D721Med (cell line): ENCODE results near the gene PI4KA.

Source experiments
- DNase-seq: peaks from one replicate; pipeline ENCODE4 v3.0.0; 2011; ENCODE audit warnings: low spot score; ENCODE audit not compliant: insufficient read length
- FAIRE-seq: peaks from 2 replicates; lab custom pipeline; 2011; peaks lifted over from hg19 to GRCh38; lab: Jason Lieb, UNC
- TF ChIP-seq, protein P1 (sequence below): IDR thresholded peaks from 2 replicates; pipeline ENCODE4 v1.5.1; 2012; ENCODE audit warnings: mild to moderate bottlenecking, control low read depth; ENCODE audit not compliant: insufficient read depth; ENCODE audit errors: missing control alignments

Gene PI4KA

DNA sequence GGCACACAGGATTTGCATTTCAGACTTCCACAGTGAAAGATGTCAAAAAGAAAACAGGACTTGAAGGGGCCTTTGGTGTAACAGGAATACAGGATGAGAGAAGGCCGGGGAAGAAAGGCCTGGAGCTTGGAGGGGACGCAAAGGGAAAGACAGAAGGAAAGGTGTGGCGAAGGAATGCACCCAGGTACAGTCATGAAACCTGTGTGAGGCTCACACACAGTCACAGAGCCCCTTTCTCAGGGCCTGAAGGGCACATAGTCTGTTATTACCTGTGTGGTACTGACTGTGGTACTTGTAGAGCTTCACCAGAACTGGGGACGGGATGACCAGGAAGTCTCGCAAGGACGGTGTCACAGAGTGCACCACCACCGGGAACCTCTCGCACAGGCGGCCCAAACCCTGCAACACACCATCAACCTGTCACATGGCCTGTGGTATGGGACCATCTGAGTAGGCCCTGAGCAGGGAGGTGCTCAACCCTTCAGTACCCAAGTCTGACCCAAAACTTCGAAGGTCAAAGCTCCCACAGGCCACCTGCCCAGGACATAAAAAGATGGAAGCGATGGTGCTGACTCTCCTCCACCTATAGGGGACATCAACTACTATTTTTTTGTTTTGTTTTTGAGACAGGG, 55.6 kb downstream of the PI4KA start:
- FAIRE-seq (no peak), DNase-seq (no peak)
- TF ChIP-seq, protein P1, sequence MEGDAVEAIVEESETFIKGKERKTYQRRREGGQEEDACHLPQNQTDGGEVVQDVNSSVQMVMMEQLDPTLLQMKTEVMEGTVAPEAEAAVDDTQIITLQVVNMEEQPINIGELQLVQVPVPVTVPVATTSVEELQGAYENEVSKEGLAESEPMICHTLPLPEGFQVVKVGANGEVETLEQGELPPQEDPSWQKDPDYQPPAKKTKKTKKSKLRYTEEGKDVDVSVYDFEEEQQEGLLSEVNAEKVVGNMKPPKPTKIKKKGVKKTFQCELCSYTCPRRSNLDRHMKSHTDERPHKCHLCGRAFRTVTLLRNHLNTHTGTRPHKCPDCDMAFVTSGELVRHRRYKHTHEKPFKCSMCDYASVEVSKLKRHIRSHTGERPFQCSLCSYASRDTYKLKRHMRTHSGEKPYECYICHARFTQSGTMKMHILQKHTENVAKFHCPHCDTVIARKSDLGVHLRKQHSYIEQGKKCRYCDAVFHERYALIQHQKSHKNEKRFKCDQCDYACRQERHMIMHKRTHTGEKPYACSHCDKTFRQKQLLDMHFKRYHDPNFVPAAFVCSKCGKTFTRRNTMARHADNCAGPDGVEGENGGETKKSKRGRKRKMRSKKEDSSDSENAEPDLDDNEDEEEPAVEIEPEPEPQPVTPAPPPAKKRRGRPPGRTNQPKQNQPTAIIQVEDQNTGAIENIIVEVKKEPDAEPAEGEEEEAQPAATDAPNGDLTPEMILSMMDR = no peak

DNA sequence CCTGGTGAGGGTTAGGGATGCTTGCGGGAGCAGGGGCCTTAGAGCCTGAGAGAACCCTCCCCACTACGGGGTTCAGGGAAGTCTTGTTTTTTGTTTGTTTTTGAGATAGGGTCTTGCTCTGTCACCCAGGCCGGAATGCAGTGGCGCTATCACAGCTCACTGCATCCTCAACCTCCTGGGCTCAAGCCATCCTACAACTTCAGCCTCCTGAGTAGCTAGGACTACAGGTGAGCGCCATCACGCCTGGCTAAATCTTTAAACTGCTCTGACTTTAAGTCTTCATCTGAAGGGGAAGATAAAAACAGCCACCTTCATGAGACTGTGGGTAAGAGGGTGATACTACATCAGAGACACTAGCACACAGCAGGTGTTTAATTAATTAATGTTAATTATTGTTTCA, 56.2 kb downstream of the PI4KA start:
- TF ChIP-seq, protein P1 = no peak
- no peak for FAIRE-seq
- DNase-seq = no peak

DNA sequence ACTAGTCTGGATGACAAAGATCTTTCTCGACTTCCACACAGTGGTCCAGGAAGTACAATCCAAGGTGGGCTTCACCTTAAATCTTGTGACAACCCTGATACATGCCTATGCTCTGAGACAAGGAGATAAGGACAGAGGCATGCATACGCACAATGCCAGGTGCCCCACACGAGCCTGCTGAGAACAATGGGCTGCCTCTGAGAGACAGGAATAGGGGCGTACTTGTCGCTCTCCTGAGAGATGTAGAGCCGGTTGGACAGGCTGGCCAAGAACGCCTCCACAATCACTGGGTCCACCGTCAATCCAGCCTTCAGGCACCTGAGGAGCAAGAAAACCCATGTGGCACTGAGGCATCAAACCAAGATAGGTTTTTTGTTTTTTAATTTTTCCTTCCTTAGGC, 59.2 kb downstream of the PI4KA start:
- TF ChIP-seq, protein P1 = no peak
- DNase-seq (no peak), FAIRE-seq (no peak)

DNA sequence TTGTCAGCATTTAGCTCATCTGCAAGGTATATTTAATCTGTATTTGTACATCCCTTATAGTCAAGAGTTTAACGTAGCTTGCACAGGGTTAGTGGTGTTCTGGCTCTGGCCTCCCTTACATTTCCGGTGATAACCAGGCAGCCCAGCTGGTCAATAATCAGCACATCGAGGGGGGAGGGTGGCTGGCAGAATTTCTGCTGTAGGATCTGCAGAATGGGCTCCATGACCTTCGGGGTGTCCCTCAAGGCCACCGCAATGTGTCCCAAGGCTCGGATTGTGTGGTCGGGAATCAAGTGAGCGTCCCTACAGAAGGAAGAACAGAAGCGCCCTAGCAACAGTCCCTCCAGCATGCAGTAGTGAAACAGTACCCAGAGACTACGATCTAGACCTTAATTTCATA, 59.6 kb downstream of the PI4KA start:
- TF ChIP-seq, protein P1 = no peak
- no peak for DNase-seq
- no peak for FAIRE-seq

DNA sequence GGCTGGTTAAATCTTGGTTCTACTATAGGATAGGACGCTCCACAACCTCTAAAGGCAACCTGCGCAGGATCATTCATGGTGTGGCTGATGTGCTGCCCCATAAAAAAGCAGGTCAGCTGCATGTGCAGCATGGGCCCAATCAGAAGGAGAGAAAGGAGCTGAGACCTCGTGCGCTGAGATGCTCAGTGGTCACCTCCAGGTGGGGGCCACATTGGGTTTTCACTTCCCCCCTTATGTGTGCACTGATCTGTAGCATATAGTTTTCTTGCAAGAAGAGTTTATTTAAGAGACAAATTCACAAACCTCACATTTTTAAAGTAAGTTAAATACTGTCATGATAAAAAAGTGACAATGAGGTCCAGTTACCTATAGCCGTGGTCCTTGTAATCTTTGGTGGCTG, 60.4 kb downstream of the PI4KA start:
- FAIRE-seq (no peak), DNase-seq (no peak)
- TF ChIP-seq, protein P1 = no peak

DNA sequence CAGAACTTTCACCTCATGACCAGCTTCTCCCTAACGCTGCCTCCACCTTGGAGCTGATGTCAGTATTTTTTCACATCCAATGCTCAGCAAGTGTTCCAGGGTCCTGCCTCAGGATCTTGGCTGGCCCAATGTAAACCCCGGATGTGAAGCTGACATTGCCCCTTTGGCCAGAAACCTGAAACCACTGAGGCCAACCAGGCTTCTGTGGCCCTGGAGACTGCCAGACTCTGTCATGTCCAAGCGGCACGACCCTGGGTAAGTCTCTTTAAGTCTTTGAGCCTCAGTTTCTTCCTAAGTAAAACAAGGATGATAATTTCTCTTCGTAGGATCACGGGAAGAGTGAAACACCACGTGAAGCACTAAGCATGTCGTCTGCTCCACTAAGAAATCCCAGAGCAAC, 61.9 kb downstream of the PI4KA start:
- FAIRE-seq = no peak
- DNase-seq = no peak
- TF ChIP-seq, protein P1 = no peak

DNA sequence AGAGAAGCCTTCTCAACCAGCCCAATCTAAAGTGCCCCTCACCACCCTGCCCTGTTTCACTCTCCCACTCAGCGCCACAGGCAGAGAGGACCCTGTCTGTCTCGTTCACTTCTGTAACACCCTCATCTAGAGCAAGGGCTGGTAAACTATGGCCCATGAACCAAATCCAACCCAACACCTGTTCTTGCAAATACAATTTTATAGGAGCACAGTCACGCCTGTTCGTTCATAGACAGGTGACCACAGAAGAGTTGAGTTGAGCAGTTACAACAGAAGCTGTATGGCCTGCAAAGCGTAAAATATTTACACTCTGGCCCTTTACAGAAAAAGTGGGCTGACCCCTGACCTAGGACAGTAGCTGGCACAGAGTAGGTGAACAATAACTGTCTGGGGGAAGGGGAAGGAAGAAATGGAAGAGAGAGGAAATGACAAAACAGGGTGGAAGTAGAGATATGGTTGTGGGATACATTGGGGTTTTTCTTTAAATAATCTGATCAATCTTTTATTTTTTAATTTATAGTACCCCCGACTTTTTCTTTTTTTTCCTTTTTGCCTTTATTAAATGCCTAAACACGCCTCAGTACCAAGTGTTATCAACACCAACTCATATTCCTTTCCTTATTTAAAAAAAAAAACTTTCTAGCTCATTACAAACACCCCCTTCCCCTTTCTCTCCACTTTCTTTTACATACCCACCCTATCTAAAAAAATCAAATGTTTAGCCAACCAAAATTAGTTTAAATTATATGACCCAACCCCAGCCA, 63.8 kb downstream of the PI4KA start:
- FAIRE-seq (no peak), DNase-seq (no peak)
- TF ChIP-seq, protein P1 = no peak
